ENCODE results near the gene FDX1.

FDX1 gene

DNA sequence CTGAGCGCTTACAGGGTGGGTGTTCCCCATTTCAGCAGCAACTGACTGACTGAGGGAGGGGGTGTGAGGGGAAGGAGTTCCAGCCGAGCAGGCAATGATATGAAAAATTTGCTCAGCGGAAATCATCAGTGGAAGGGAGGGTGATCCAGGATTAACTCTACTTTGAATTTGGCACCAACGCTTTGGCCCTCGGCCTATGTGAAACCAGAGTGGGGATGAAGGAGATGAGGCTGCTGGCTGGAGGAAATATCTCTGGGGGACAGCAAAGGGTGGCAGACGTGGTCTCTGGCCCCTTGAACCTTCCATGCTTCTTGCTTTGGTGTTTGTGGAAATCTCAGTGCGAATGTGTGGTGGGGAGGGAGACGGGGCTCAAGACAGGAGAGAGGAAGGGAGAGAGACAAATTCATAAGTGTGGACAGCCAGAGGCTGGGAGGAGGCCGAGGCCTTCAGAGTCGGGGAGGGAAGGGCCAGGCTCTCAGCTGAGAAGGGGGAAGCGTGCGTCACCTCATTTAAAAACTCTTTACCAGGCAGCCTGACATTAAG, 83.6 kb downstream of the FDX1 start:
- DNase-seq, result peak in 1 of 2 experiments; percentile 36

DNA sequence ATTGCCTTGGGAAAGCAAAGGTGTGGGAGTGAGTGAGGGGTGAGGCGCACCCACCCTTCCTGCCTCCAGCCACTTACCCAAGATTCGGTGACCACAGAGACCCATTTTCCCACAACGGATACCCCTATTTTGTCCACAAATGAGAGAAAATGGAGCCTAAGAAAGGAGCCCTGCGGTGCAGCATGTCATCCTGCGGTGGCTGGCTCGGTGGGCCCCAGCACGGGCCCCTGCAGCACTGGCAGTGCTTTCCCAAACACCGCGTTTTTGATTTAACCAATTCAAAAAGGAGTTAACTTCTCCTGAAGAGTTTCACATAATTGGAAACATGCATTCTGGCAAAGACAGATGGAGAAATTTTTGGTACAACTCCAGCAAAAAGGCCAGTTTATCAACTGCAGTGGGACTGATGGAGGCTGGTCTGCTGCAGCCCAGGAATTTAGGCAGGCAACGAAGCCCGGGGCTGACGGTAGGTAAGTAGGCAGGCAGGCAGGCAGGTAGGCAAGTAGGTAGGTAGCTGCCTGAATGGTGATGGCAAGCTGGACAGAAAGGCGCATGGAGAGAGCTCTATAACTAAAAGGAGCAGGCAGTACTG, 84.2 kb downstream of the FDX1 start:
- peak in 1 of 2 experiments; percentile 58 for DNase-seq

All from NCI-H446 (cell line).